Ecto neural progenitor cell (in vitro differentiated cells): ENCODE measurements around the gene AUTS2.

ENCODE experiments used
- DNase-seq: peaks from one replicate; pipeline ENCODE4 v3.0.0-alpha.2; 2018; ENCODE audit warnings: low spot score

AUTS2 gene

GRCh38 chr7:70193514-70193913 is 595.2 kb downstream of the AUTS2 start:
- DNase-seq: no peak

- DNase-seq: no peak
These were observed 610.2 kb downstream of the AUTS2 start for GRCh38 chr7:70208236-70209063.

GRCh38 chr7:70210200-70210935 is 612.1 kb downstream of the AUTS2 start:
- no peak for DNase-seq

- DNase-seq: no peak
These were observed 612.6 kb downstream of the AUTS2 start for GRCh38 chr7:70210936-70211310.

- DNase-seq: no peak
These were observed 614.0 kb downstream of the AUTS2 start for GRCh38 chr7:70212281-70212680.

GRCh38 chr7:70214071-70214470 is 615.8 kb downstream of the AUTS2 start:
- DNase-seq: no peak

GRCh38 chr7:70215491-70215890 is 617.2 kb downstream of the AUTS2 start:
- no peak for DNase-seq

- no peak for DNase-seq
These were observed 619.3 kb downstream of the AUTS2 start for GRCh38 chr7:70217571-70217970.

GRCh38 chr7:70218006-70218405 is 619.7 kb downstream of the AUTS2 start:
- no peak for DNase-seq

- DNase-seq: no peak
These were observed 620.8 kb downstream of the AUTS2 start for GRCh38 chr7:70219061-70219460.

GRCh38 chr7:70229242-70229641 is 631.0 kb downstream of the AUTS2 start:
- no peak for DNase-seq

GRCh38 chr7:70230761-70231160 is 632.5 kb downstream of the AUTS2 start:
- no peak for DNase-seq

GRCh38 chr7:70233776-70234175 is 635.5 kb downstream of the AUTS2 start:
- no peak for DNase-seq

GRCh38 chr7:70237256-70237655 is 639.0 kb downstream of the AUTS2 start:
- no peak for DNase-seq

- no peak for DNase-seq
These were observed 639.7 kb downstream of the AUTS2 start for GRCh38 chr7:70237831-70238575.

GRCh38 chr7:70239918-70240317 is 641.6 kb downstream of the AUTS2 start:
- peak; percentile 55 for DNase-seq

GRCh38 chr7:70240873-70241272 is 642.6 kb downstream of the AUTS2 start:
- DNase-seq: no peak

GRCh38 chr7:70241536-70242175 is 643.4 kb downstream of the AUTS2 start:
- DNase-seq: no peak

GRCh38 chr7:70242826-70243225 is 644.6 kb downstream of the AUTS2 start:
- no peak for DNase-seq

GRCh38 chr7:70243443-70243842 is 645.2 kb downstream of the AUTS2 start:
- DNase-seq: no peak

- no peak for DNase-seq
These were observed 659.6 kb downstream of the AUTS2 start for GRCh38 chr7:70257921-70258320.

- DNase-seq: no peak
These were observed 661.2 kb downstream of the AUTS2 start for GRCh38 chr7:70259502-70259901.
